ENCODE measurements around the gene TBXAS1. TPM values are rescaled to one million over a fixed set of nuclear protein-coding genes. Genes with fewer than 3 reads are reported as not detected.

Gene TBXAS1
- total and polyA plus RNA-seq, 2 donors from 2014 or later: 14.2 to 33.6 TPM

DNA sequence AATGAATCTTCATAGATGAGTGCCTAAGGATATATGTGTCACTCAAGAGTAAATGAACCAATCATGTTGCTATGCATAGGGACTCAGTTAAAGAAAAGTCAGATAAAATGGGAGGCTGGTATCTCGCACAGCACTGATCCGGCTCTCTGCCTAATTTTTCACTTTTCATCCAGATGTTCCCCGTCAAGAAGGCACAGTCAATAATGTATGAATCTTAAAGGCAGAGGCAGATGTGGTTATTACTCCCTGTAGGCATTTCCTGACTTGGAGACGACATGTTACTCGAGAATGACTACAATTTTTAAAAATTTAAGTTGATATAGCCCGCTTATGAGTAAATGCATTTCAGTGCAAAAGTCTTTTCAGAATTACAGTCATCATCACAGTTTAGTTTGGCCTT, 113.6 kb downstream of the TBXAS1 start:
- Histone ChIP-seq H3K9ac (ENCODE audit: low read length in 3 of 3) (no peak overlapping the region), H3K36me3 (ENCODE audit: control insufficient read depth in 2 of 3, insufficient read depth in 3 of 3, low read length in 3 of 3) (no peaks in the 10 kb centered on the region), H3K4me3 (ENCODE audit: low read length in 3 of 3) (no peak overlapping the region), H3K27me3 (ENCODE audit: control insufficient read depth, insufficient read depth, low read length) (no peaks in the 10 kb centered on the region), H3K4me1 (ENCODE audit: control insufficient read depth in 2 of 3, insufficient read depth in 2 of 3, low read depth in 1 of 3, low read length in 3 of 3) (no peaks in the 10 kb centered on the region), H3K27ac (ENCODE audit: low read depth in 2 of 2, low read length in 2 of 2) (no peak overlapping the region), H3K9me3 (ENCODE audit: control insufficient read depth in 2 of 3, insufficient read depth in 1 of 3, low read length in 3 of 3) (peaks cover 0 to 10% (median 0%) of the 10 kb centered on the region in 3 donors)
- TF ChIP-seq, protein P1, sequence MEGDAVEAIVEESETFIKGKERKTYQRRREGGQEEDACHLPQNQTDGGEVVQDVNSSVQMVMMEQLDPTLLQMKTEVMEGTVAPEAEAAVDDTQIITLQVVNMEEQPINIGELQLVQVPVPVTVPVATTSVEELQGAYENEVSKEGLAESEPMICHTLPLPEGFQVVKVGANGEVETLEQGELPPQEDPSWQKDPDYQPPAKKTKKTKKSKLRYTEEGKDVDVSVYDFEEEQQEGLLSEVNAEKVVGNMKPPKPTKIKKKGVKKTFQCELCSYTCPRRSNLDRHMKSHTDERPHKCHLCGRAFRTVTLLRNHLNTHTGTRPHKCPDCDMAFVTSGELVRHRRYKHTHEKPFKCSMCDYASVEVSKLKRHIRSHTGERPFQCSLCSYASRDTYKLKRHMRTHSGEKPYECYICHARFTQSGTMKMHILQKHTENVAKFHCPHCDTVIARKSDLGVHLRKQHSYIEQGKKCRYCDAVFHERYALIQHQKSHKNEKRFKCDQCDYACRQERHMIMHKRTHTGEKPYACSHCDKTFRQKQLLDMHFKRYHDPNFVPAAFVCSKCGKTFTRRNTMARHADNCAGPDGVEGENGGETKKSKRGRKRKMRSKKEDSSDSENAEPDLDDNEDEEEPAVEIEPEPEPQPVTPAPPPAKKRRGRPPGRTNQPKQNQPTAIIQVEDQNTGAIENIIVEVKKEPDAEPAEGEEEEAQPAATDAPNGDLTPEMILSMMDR (IDR thresholded peaks at IDR 0.05; ENCODE audit: borderline replicate concordance, extremely low read depth, insufficient read depth): no peak
- FAIRE-seq (no peak), DNase-seq (peak in 1 of 5 donors; percentile 11)
- intact Hi-C loops (cut with DNase I): no loop called here

DNA sequence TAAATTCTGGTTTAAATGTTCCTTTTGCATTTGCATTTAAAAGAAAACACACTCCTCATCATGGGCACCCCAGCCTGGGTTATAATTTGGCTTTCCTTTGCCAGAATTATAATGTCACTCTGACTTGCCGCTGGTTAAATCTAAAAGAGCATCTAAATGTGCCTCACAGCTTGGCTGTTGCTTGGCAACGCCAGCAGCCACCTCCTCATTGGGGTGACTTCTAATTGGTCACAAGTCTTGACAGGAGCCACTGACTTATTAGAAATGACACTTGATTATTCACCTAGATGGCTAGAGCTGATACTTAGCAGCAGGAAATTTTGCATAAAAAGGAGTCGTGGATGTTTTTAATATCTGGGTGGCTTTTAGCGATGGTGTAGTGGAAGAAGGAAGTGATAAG, 114.3 kb downstream of the TBXAS1 start:
- FAIRE-seq: no peak

DNA sequence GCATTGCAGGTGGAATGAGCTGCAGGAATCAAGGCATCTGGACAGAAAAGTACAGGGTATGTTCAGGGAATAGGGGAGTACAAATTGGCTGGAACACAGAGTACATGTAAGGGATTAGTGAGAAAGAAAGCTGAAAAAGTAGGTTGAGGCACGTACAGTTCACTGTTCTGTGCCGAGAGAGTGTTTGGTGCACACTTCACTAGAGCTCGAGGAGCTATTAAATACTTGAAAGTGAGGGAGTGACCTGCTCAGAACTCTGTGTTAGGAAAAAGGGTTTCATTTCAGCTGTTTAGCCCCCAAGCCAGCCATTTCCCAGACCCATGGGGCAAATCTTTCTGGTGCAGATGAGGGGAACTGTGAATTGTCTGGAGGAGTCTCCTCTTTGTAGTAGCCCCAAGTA, 115.2 kb downstream of the TBXAS1 start:
- Histone ChIP-seq H3K9ac (ENCODE audit: low read length in 3 of 3) (no peak overlapping the region), H3K9me3 (ENCODE audit: control insufficient read depth in 2 of 3, insufficient read depth in 1 of 3, low read length in 3 of 3) (peaks cover 0 to 10% (median 0%) of the 10 kb centered on the region in 3 donors), H3K4me1 (ENCODE audit: control insufficient read depth in 2 of 3, insufficient read depth in 2 of 3, low read depth in 1 of 3, low read length in 3 of 3) (no peaks in the 10 kb centered on the region), H3K36me3 (ENCODE audit: control insufficient read depth in 2 of 3, insufficient read depth in 3 of 3, low read length in 3 of 3) (no peaks in the 10 kb centered on the region), H3K27ac (ENCODE audit: low read depth in 2 of 2, low read length in 2 of 2) (no peak overlapping the region), H3K4me3 (ENCODE audit: low read length in 3 of 3) (no peak overlapping the region), H3K27me3 (ENCODE audit: control insufficient read depth, insufficient read depth, low read length) (no peaks in the 10 kb centered on the region)
- FAIRE-seq (no peak), DNase-seq (no peak)
- intact Hi-C loops (cut with DNase I): no loop called here
- TF ChIP-seq, protein P1 (IDR thresholded peaks at IDR 0.05; ENCODE audit: borderline replicate concordance, extremely low read depth, insufficient read depth): no peak

More for the DNA sequence above, 114.3 kb downstream of the TBXAS1 start:
- intact Hi-C loops (cut with DNase I): no loop called here
- no peak overlapping the region for H3K27ac ChIP-seq (ENCODE audit: low read depth in 2 of 2, low read length in 2 of 2)
- H3K36me3 ChIP-seq (ENCODE audit: control insufficient read depth in 2 of 3, insufficient read depth in 3 of 3, low read length in 3 of 3): no peaks in the 10 kb centered on the region
- no peaks in the 10 kb centered on the region for H3K27me3 ChIP-seq (ENCODE audit: control insufficient read depth, insufficient read depth, low read length)
- H3K4me3 ChIP-seq (ENCODE audit: low read length in 3 of 3): no peak overlapping the region
- TF ChIP-seq, protein P1 (IDR thresholded peaks at IDR 0.05; ENCODE audit: borderline replicate concordance, extremely low read depth, insufficient read depth): no peak
- no peak overlapping the region for H3K9ac ChIP-seq (ENCODE audit: low read length in 3 of 3)
- peaks cover 0 to 10% (median 0%) of the 10 kb centered on the region in 3 donors for H3K9me3 ChIP-seq (ENCODE audit: control insufficient read depth in 2 of 3, insufficient read depth in 1 of 3, low read length in 3 of 3)
- DNase-seq: peak in 1 of 5 donors; percentile 8
- H3K4me1 ChIP-seq (ENCODE audit: control insufficient read depth in 2 of 3, insufficient read depth in 2 of 3, low read depth in 1 of 3, low read length in 3 of 3): no peaks in the 10 kb centered on the region

DNA sequence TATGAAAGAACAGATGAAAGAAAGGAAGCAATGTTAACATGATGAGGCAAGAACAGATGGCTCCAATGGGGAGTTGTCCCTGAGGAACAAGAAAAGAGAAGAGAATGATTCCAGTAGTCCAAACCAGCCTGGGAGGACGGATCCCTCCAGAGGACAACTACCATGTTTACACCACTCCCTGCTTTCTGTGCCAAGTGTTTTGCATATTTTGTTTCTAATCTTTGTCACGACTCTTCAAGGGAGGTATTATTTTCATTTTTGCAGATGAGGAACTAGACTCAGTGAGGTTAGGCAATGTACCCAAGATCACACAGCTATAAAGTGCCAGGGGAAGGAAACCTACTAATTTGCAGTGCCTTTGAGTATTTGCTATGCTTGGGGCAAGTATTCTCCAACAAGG, 117.5 kb downstream of the TBXAS1 start:
- no peak for FAIRE-seq
- H3K9me3 ChIP-seq (ENCODE audit: control insufficient read depth in 2 of 3, insufficient read depth in 1 of 3, low read length in 3 of 3): peaks cover 0 to 10% (median 0%) of the 10 kb centered on the region in 3 donors
- H3K9ac ChIP-seq (ENCODE audit: low read length in 3 of 3): no peak overlapping the region
- no peak overlapping the region for H3K4me3 ChIP-seq (ENCODE audit: low read length in 3 of 3)
- H3K27me3 ChIP-seq (ENCODE audit: control insufficient read depth, insufficient read depth, low read length): no peaks in the 10 kb centered on the region
- no peaks in the 10 kb centered on the region for H3K36me3 ChIP-seq (ENCODE audit: control insufficient read depth in 2 of 3, insufficient read depth in 3 of 3, low read length in 3 of 3)
- DNase-seq: no peak
- H3K4me1 ChIP-seq (ENCODE audit: control insufficient read depth in 2 of 3, insufficient read depth in 2 of 3, low read depth in 1 of 3, low read length in 3 of 3): no peaks in the 10 kb centered on the region
- TF ChIP-seq, protein P1 (IDR thresholded peaks at IDR 0.05; ENCODE audit: borderline replicate concordance, extremely low read depth, insufficient read depth): no peak
- intact Hi-C loops (cut with DNase I): no loop called here
- no peak overlapping the region for H3K27ac ChIP-seq (ENCODE audit: low read depth in 2 of 2, low read length in 2 of 2)

Measured in kidney (tissue), 14 donors.